ENCODE measurements around the gene GCGR.
A peak's percentile ranks its signal among the peaks of the same experiment; 100 is the strongest.
"Not testable (repeated sequence)": the region's sequence is repeated elsewhere in the genome, so short reads cannot be mapped to it uniquely, and the experiment has no call there.

Gene GCGR

GRCh38 chr17:81833160-81833920, 29.4 kb downstream of the GCGR start, which contains the start of gene MCRIP1:
Gene MCRIP1, minus strand, starts transcription at chr17:81833291. Its CDS starts 8,785 bp downstream, at chr17:81824506.
- peak; percentile 89 to 96 (median 93) for DNase-seq

- DNase-seq, result no peak
Measured at GRCh38 chr17:81833921-81834830, 30.2 kb downstream of the GCGR start.

GRCh38 chr17:81834831-81835267, 30.9 kb downstream of the GCGR start, which contains the start of gene PPP1R27:
Gene PPP1R27, minus strand, starts transcription at chr17:81835050. Its CDS starts 97 bp downstream, at chr17:81834953.
- DNase-seq, result no peak

GRCh38 chr17:81837641-81838040, 33.7 kb downstream of the GCGR start:
- no peak for DNase-seq

- DNase-seq, result no peak
Measured at GRCh38 chr17:81838753-81839255, 34.9 kb downstream of the GCGR start.

- DNase-seq, result no peak
Measured at GRCh38 chr17:81839301-81839700, 35.4 kb downstream of the GCGR start.

GRCh38 chr17:81840059-81840458, 36.1 kb downstream of the GCGR start:
- not testable (repeated sequence) for DNase-seq

- DNase-seq, result no peak
Measured at GRCh38 chr17:81840826-81841778, 37.2 kb downstream of the GCGR start.

GRCh38 chr17:81841866-81842265, 37.9 kb downstream of the GCGR start:
- DNase-seq, result no peak

GRCh38 chr17:81842378-81842724, 38.4 kb downstream of the GCGR start:
- no peak for DNase-seq

GRCh38 chr17:81842725-81843504, 39.0 kb downstream of the GCGR start:
- DNase-seq, result no peak

GRCh38 chr17:81843713-81844326, 39.9 kb downstream of the GCGR start:
- DNase-seq, result no peak

GRCh38 chr17:81844327-81844851, 40.4 kb downstream of the GCGR start:
- DNase-seq, result no peak

- DNase-seq, result no peak
Measured at GRCh38 chr17:81844887-81845286, 40.9 kb downstream of the GCGR start.

- DNase-seq, result no peak
Measured at GRCh38 chr17:81845361-81845760, 41.4 kb downstream of the GCGR start.

- DNase-seq, result no peak
Measured at GRCh38 chr17:81845881-81846742, 42.2 kb downstream of the GCGR start.

GRCh38 chr17:81846743-81847689, 43.1 kb downstream of the GCGR start:
- no peak for DNase-seq

- no peak for DNase-seq
Measured at GRCh38 chr17:81849457-81849856, 45.5 kb downstream of the GCGR start.

Measured in T-helper 1 cell (primary cell).